Spinal cord (tissue), 10 donors: ENCODE results near the gene CASTOR1. TPM values are rescaled to one million over a fixed set of nuclear protein-coding genes. Genes with fewer than 3 reads are reported as not detected.

Source experiments
- DNase-seq, 6 donors: peaks; one replicate each; pipeline versions ENCODE4 v3.0.0 to v3.0.0-alpha.2; 2013 to 2015; ENCODE audit warnings: low spot score in 6 of 6, low read depth in 4 of 6
- H3K27ac ChIP-seq: one replicate; pipeline ENCODE4 v1.5.1; 2013; ENCODE audit warnings: low read depth, low read length, control low read depth
- H3K27me3 ChIP-seq: one replicate; pipeline ENCODE4 v1.6.1; 2013; ENCODE audit warnings: low read length; ENCODE audit not compliant: control insufficient read depth, insufficient read depth
- H3K36me3 ChIP-seq: one replicate; pipeline ENCODE4 v1.6.1; 2013; ENCODE audit warnings: low read length; ENCODE audit not compliant: control insufficient read depth, insufficient read depth
- H3K4me1 ChIP-seq: one replicate; pipeline ENCODE4 v1.6.1; 2013; ENCODE audit warnings: low read length; ENCODE audit not compliant: control insufficient read depth, insufficient read depth
- H3K4me3 ChIP-seq: one replicate; pipeline ENCODE4 v1.5.1; 2013; ENCODE audit warnings: low read depth, low read length, control low read depth
- H3K9me3 ChIP-seq: one replicate; pipeline ENCODE4 v1.6.1; 2013; ENCODE audit warnings: low read length; ENCODE audit not compliant: control insufficient read depth, insufficient read depth
- WGBS: methylation state at CpG from one replicate; pipeline ENCODE4 v1.1.5; 2013; ENCODE audit warnings: missing lambda C conversion rate; ENCODE audit not compliant: insufficient coverage; 5-methylcytosine and 5-hydroxymethylcytosine counted together
- polyA plus RNA-seq, 2 donors: library from polyadenylated mRNA; unstranded; fragments of 120-200 nt; gene quantifications; one replicate each; pipeline ENCODE4 v1.2.1, GENCODE V29; 2013; ENCODE audit not compliant: insufficient read length in 2 of 2
- total RNA-seq, 2 donors: library from RNA; depleted of rRNA in 1 of 2; stranded (reverse); fragments of 120-200 nt in 1 of 2; fragments of >200 nt in 1 of 2; gene quantifications; one replicate each; pipeline versions ENCODE4 v1.2.3 to v1.2.4, GENCODE V29; 2013 to 2014
- donor health status: healthy.

The CASTOR1 gene
- total and polyA plus RNA-seq, 4 donors, result 6.6 to 34.9 (median 13.9) TPM

- Histone ChIP-seq H3K9me3 (no peaks in the 10 kb centered on the region), H3K27me3 (no peaks in the 10 kb centered on the region), H3K4me3 (no peak overlapping the region), H3K4me1 (peaks cover 15% of the 10 kb centered on the region), H3K36me3 (peaks cover 4% of the 10 kb centered on the region), H3K27ac (peak overlapping the region; percentile 76)
- peak in 1 of 6 donors; percentile 43 for DNase-seq
- 24% methylated on average over 9 of the region's 14 CpGs for WGBS
Observed at GRCh38 chr22:30277547-30278344, 11.6 kb downstream of the CASTOR1 start.

- Histone ChIP-seq H3K4me3 (no peak overlapping the region), H3K27me3 (no peaks in the 10 kb centered on the region), H3K9me3 (no peaks in the 10 kb centered on the region), H3K4me1 (peaks cover 15% of the 10 kb centered on the region), H3K27ac (no peak overlapping the region), H3K36me3 (no peaks in the 10 kb centered on the region)
- WGBS, result 76% methylated on average over 8 of the region's 8 CpGs
- DNase-seq, result no peak
Observed at GRCh38 chr22:30276039-30276438, 13.3 kb downstream of the CASTOR1 start.

GRCh38 chr22:30275625-30276024, 13.7 kb downstream of the CASTOR1 start:
- Histone ChIP-seq H3K4me3 (no peak overlapping the region), H3K27ac (no peak overlapping the region), H3K27me3 (no peaks in the 10 kb centered on the region), H3K36me3 (no peaks in the 10 kb centered on the region), H3K4me1 (peaks cover 15% of the 10 kb centered on the region), H3K9me3 (no peaks in the 10 kb centered on the region)
- no peak for DNase-seq
- 88% methylated on average over 8 of the region's 8 CpGs for WGBS

GRCh38 chr22:30274437-30274812, 14.9 kb downstream of the CASTOR1 start:
- no peak overlapping the region for H3K27ac ChIP-seq
- no peaks in the 10 kb centered on the region for H3K36me3 ChIP-seq
- H3K27me3 ChIP-seq, result no peaks in the 10 kb centered on the region
- WGBS, result 86% methylated on average over 6 of the region's 9 CpGs
- DNase-seq, result no peak
- H3K4me1 ChIP-seq, result peaks cover 15% of the 10 kb centered on the region
- H3K9me3 ChIP-seq, result no peaks in the 10 kb centered on the region
- H3K4me3 ChIP-seq, result no peak overlapping the region

- Histone ChIP-seq H3K4me1 (peaks cover 15% of the 10 kb centered on the region), H3K36me3 (no peaks in the 10 kb centered on the region), H3K4me3 (no peak overlapping the region), H3K9me3 (no peaks in the 10 kb centered on the region), H3K27ac (no peak overlapping the region), H3K27me3 (no peaks in the 10 kb centered on the region)
- 69% methylated on average over 7 of the region's 10 CpGs for WGBS
- no peak for DNase-seq
Observed at GRCh38 chr22:30273711-30274436, 15.4 kb downstream of the CASTOR1 start.

DNA sequence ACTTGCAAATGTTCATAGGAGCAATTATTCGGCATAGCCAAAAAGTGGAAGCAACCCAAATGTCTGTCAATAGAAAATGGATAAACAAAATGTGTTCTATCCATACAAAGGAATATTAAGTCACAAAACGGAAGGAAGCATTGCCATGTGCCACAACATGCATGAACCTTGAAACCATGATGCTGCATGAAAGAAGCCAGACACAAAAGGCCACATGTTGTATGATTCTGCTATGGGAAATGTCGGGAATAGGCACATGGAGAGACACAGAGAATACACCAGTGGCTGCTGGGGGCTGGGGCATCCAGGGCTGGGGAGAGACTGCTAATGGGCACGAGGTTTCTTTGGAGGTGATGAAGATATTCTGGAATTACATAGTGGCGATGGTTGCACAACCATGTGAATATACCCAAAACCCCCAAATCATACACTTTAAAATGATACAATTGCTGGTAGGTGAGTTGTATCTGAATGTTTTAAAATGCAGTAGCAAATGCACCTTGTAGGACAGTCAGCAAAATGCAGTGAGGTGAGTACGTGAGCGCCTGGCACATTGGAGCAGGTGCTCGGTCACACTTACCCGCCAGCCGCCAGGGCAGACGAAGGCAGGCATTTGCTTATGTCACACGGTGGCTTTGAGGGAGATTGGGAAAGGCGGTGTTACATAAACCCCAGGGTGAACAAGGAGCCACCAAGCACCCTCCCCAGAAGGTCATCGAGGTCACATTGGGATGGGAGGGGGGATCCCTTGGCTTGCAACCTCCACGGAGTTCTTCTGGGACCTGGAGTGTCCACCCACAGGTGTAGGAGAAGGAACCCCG, 16.3 kb downstream of the CASTOR1 start:
- peaks cover 9% of the 10 kb centered on the region for H3K4me1 ChIP-seq
- H3K36me3 ChIP-seq, result no peaks in the 10 kb centered on the region
- no peak overlapping the region for H3K4me3 ChIP-seq
- no peaks in the 10 kb centered on the region for H3K9me3 ChIP-seq
- WGBS, result 78% methylated on average over 10 of the region's 16 CpGs
- H3K27me3 ChIP-seq, result no peaks in the 10 kb centered on the region
- no peak overlapping the region for H3K27ac ChIP-seq
- DNase-seq, result no peak

DNA sequence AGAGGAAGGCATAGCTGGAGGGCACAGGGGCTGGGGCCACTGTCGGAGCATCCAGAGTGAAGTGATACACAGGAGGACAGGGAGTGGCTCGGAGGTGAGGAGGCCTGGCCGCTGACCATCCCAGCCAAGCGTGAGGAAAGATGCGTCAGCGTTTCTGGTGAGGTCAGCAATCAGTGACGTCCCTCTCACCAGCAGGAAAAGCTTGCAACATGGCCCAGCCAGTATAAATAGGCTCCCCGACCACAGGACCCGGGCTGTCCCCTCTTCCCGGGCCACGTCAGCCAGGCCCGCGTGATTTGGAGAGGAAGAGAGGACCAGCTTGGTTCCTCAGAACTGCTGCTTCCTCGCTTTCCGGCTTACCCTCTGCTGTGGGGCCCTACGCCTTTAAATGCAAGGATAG, 18.5 kb downstream of the CASTOR1 start:
- H3K36me3 ChIP-seq, result no peaks in the 10 kb centered on the region
- H3K4me1 ChIP-seq, result peaks cover 5% of the 10 kb centered on the region
- H3K9me3 ChIP-seq, result no peaks in the 10 kb centered on the region
- no peak overlapping the region for H3K27ac ChIP-seq
- WGBS, result 85% methylated on average over 16 of the region's 16 CpGs
- DNase-seq, result peak in 1 of 6 donors; percentile 33
- H3K27me3 ChIP-seq, result no peaks in the 10 kb centered on the region
- H3K4me3 ChIP-seq, result no peak overlapping the region

- DNase-seq, result no peak
- no peak overlapping the region for H3K27ac ChIP-seq
- WGBS, result 81% methylated on average over 8 of the region's 8 CpGs
Observed at GRCh38 chr22:30268331-30268730, 21.0 kb downstream of the CASTOR1 start.

DNA sequence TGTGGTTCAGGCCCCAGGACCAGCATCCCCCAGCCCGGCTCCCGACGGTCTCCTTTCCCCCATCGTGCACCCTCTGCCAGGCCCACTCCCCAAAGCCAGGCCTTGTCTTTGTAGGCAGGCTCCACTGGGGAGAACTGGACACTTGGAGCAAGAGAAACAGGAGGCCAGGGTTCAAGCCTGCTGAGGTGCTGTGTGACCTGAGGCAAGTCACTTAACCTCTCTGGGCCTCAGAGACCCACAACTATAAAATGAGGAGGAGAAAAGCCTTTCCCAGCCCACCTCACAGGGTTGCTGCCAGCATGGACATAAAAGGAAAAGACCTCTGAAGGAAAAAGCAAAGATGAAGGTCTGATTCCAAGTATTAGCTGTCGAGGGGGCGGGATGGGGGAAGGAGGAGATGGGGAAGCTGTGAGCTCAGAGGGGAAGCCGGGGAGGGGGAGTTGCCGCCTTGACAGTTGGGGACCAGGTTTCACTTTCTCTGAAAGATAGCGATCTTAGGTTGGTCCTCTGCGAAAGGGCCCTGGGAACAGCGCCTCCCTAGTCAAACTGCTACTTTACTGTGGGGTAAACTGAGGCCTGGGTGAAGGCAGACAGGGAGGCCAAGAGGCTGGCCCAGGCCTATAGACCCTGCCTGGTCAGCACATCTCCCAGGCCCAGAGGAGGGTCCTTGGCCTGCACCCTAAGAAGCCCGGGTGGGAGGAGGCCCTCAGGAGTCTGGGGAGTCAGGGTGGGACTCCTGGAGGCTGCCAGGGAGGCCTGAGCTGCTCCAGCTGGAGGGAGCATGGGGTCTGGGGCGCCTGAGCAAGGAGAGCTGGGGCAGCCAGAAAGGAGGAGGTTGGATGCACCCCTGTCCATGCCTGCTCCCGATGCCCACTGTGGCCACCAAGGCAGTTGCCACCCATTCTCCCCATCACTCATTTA, 21.7 kb downstream of the CASTOR1 start:
- 87% methylated on average over 12 of the region's 14 CpGs for WGBS
- Histone ChIP-seq H3K27ac (no peak overlapping the region), H3K27me3 (no peaks in the 10 kb centered on the region), H3K4me3 (no peak overlapping the region), H3K9me3 (no peaks in the 10 kb centered on the region), H3K4me1 (peaks cover 12% of the 10 kb centered on the region), H3K36me3 (no peaks in the 10 kb centered on the region)
- DNase-seq, result no peak

More at GRCh38 chr22:30268331-30268730, 21.0 kb downstream of the CASTOR1 start:
- Histone ChIP-seq H3K4me1 (peaks cover 6% of the 10 kb centered on the region), H3K36me3 (no peaks in the 10 kb centered on the region), H3K4me3 (no peak overlapping the region), H3K27me3 (no peaks in the 10 kb centered on the region), H3K9me3 (no peaks in the 10 kb centered on the region)
